Measurements from ENCODE around the gene COL5A2. TPM values are rescaled to one million over a fixed set of nuclear protein-coding genes. Genes with fewer than 3 reads are reported as not detected.

The COL5A2 gene
- total RNA-seq, 2 experiments from 2014 or later, result 3.1 to 4.7 TPM

GRCh38 chr2:189177251-189177840, 2.2 kb downstream of the COL5A2 start:
- no peaks in the 10 kb centered on the region for H3K36me3 Mint-ChIP-seq (ENCODE audit: low read depth)
- DNase-seq, result no peak
- H3K4me3 Mint-ChIP-seq, result no peak overlapping the region
- CTCF ChIA-PET, result interaction anchor here (0.9 kb wide), 1 partner anchor 42 kb away, joined by 4 read pairs; no protein-coding TSS in a partner anchor
- H3K27me3 Mint-ChIP-seq (ENCODE audit: low read depth), result peaks cover 13% of the 10 kb centered on the region
- H3K9me3 Mint-ChIP-seq, result no peaks in the 10 kb centered on the region
- intact Hi-C loops (cut with micrococcal nuclease), result no loop called here
- no peak overlapping the region for H3K27ac Mint-ChIP-seq
- peaks cover 15% of the 10 kb centered on the region for H3K4me1 Mint-ChIP-seq (ENCODE audit: low read depth)

GRCh38 chr2:189176516-189176915, 3.0 kb downstream of the COL5A2 start:
- no peak for DNase-seq
- no peak overlapping the region for H3K4me3 Mint-ChIP-seq
- no peaks in the 10 kb centered on the region for H3K36me3 Mint-ChIP-seq (ENCODE audit: low read depth)
- H3K9me3 Mint-ChIP-seq, result no peaks in the 10 kb centered on the region
- H3K4me1 Mint-ChIP-seq (ENCODE audit: low read depth), result peaks cover 15% of the 10 kb centered on the region
- intact Hi-C loops (cut with micrococcal nuclease), result no loop called here
- peaks cover 13% of the 10 kb centered on the region for H3K27me3 Mint-ChIP-seq (ENCODE audit: low read depth)
- H3K27ac Mint-ChIP-seq, result no peak overlapping the region
- CTCF ChIA-PET, result no interaction called here

- DNase-seq, result no peak
- Mint-ChIP-seq H3K27me3 (ENCODE audit: low read depth) (peaks cover 13% of the 10 kb centered on the region), H3K4me3 (no peak overlapping the region), H3K27ac (no peak overlapping the region), H3K36me3 (ENCODE audit: low read depth) (no peaks in the 10 kb centered on the region), H3K4me1 (ENCODE audit: low read depth) (peaks cover 15% of the 10 kb centered on the region), H3K9me3 (no peaks in the 10 kb centered on the region)
- CTCF ChIA-PET, result no interaction called here
- intact Hi-C loops (cut with micrococcal nuclease), result no loop called here
Measured at GRCh38 chr2:189175869-189176433, 3.6 kb downstream of the COL5A2 start.

GRCh38 chr2:189171956-189172609, 7.5 kb downstream of the COL5A2 start:
- no peak for DNase-seq
- intact Hi-C loops (cut with micrococcal nuclease), result no loop called here
- H3K27me3 Mint-ChIP-seq (ENCODE audit: low read depth), result peaks cover 2% of the 10 kb centered on the region
- H3K4me3 Mint-ChIP-seq, result no peak overlapping the region
- no peaks in the 10 kb centered on the region for H3K9me3 Mint-ChIP-seq
- no peak overlapping the region for H3K27ac Mint-ChIP-seq
- no peaks in the 10 kb centered on the region for H3K4me1 Mint-ChIP-seq (ENCODE audit: low read depth)
- H3K36me3 Mint-ChIP-seq (ENCODE audit: low read depth), result peaks cover 1% of the 10 kb centered on the region
- CTCF ChIA-PET, result interaction anchor here (0.8 kb wide), 1 partner anchor 28 kb away, joined by 3 read pairs; no protein-coding TSS in a partner anchor

- intact Hi-C loops (cut with micrococcal nuclease), result no loop called here
- no peaks in the 10 kb centered on the region for H3K27me3 Mint-ChIP-seq (ENCODE audit: low read depth)
- H3K27ac Mint-ChIP-seq, result no peak overlapping the region
- no peak for DNase-seq
- H3K9me3 Mint-ChIP-seq, result no peaks in the 10 kb centered on the region
- no peak overlapping the region for H3K4me3 Mint-ChIP-seq
- no peaks in the 10 kb centered on the region for H3K4me1 Mint-ChIP-seq (ENCODE audit: low read depth)
- CTCF ChIA-PET, result interaction anchor here (0.8 kb wide), 1 partner anchor 119 kb away, joined by 3 read pairs; no protein-coding TSS in a partner anchor
- H3K36me3 Mint-ChIP-seq (ENCODE audit: low read depth), result peaks cover 1% of the 10 kb centered on the region
Measured at GRCh38 chr2:189168856-189169499, 10.6 kb downstream of the COL5A2 start.

GRCh38 chr2:189165656-189166380, 13.7 kb downstream of the COL5A2 start:
- H3K36me3 Mint-ChIP-seq (ENCODE audit: low read depth), result peaks cover 1% of the 10 kb centered on the region
- H3K4me1 Mint-ChIP-seq (ENCODE audit: low read depth), result no peaks in the 10 kb centered on the region
- H3K4me3 Mint-ChIP-seq, result no peak overlapping the region
- no peak for DNase-seq
- H3K27ac Mint-ChIP-seq, result no peak overlapping the region
- intact Hi-C loops (cut with micrococcal nuclease), result no loop called here
- CTCF ChIA-PET, result no interaction called here
- no peaks in the 10 kb centered on the region for H3K9me3 Mint-ChIP-seq
- no peaks in the 10 kb centered on the region for H3K27me3 Mint-ChIP-seq (ENCODE audit: low read depth)

- intact Hi-C loops (cut with micrococcal nuclease), result no loop called here
Measured at GRCh38 chr2:189164746-189165145, 14.8 kb downstream of the COL5A2 start.

GRCh38 chr2:189163889-189164288, 15.7 kb downstream of the COL5A2 start:
- H3K9me3 Mint-ChIP-seq, result no peaks in the 10 kb centered on the region
- CTCF ChIA-PET, result interaction anchor here (1.2 kb wide), 1 partner anchor 21 kb away, joined by 3 read pairs; no protein-coding TSS in a partner anchor
- H3K36me3 Mint-ChIP-seq (ENCODE audit: low read depth), result peaks cover 1% of the 10 kb centered on the region
- H3K4me1 Mint-ChIP-seq (ENCODE audit: low read depth), result no peaks in the 10 kb centered on the region
- H3K27me3 Mint-ChIP-seq (ENCODE audit: low read depth), result no peaks in the 10 kb centered on the region
- H3K4me3 Mint-ChIP-seq, result no peak overlapping the region
- no peak for DNase-seq
- intact Hi-C loops (cut with micrococcal nuclease), result no loop called here
- no peak overlapping the region for H3K27ac Mint-ChIP-seq

More at GRCh38 chr2:189164746-189165145, 14.8 kb downstream of the COL5A2 start:
- H3K36me3 Mint-ChIP-seq (ENCODE audit: low read depth), result peaks cover 1% of the 10 kb centered on the region
- H3K4me3 Mint-ChIP-seq, result no peak overlapping the region
- no peaks in the 10 kb centered on the region for H3K4me1 Mint-ChIP-seq (ENCODE audit: low read depth)
- no peaks in the 10 kb centered on the region for H3K27me3 Mint-ChIP-seq (ENCODE audit: low read depth)
- CTCF ChIA-PET, result interaction anchor here (1.2 kb wide), 1 partner anchor 22 kb away, joined by 3 read pairs; no protein-coding TSS in a partner anchor
- no peak for DNase-seq
- H3K27ac Mint-ChIP-seq, result no peak overlapping the region
- no peaks in the 10 kb centered on the region for H3K9me3 Mint-ChIP-seq

GRCh38 chr2:189162566-189162965, 17.0 kb downstream of the COL5A2 start:
- CTCF ChIA-PET, result no interaction called here
- H3K4me3 Mint-ChIP-seq, result no peak overlapping the region
- H3K9me3 Mint-ChIP-seq, result no peaks in the 10 kb centered on the region
- H3K27ac Mint-ChIP-seq, result no peak overlapping the region
- DNase-seq, result no peak
- H3K4me1 Mint-ChIP-seq (ENCODE audit: low read depth), result no peaks in the 10 kb centered on the region
- no peaks in the 10 kb centered on the region for H3K27me3 Mint-ChIP-seq (ENCODE audit: low read depth)
- H3K36me3 Mint-ChIP-seq (ENCODE audit: low read depth), result peaks cover 1% of the 10 kb centered on the region
- intact Hi-C loops (cut with micrococcal nuclease), result no loop called here

- no peak overlapping the region for H3K27ac Mint-ChIP-seq
- H3K4me3 Mint-ChIP-seq, result no peak overlapping the region
- no peaks in the 10 kb centered on the region for H3K36me3 Mint-ChIP-seq (ENCODE audit: low read depth)
- intact Hi-C loops (cut with micrococcal nuclease), result no loop called here
- no peaks in the 10 kb centered on the region for H3K4me1 Mint-ChIP-seq (ENCODE audit: low read depth)
- CTCF ChIA-PET, result no interaction called here
- no peak for DNase-seq
- H3K9me3 Mint-ChIP-seq, result no peaks in the 10 kb centered on the region
- H3K27me3 Mint-ChIP-seq (ENCODE audit: low read depth), result no peaks in the 10 kb centered on the region
Measured at GRCh38 chr2:189161894-189162293, 17.7 kb downstream of the COL5A2 start.

GRCh38 chr2:189159717-189160116, 19.8 kb downstream of the COL5A2 start:
- no peak overlapping the region for H3K4me3 Mint-ChIP-seq
- H3K4me1 Mint-ChIP-seq (ENCODE audit: low read depth), result no peaks in the 10 kb centered on the region
- H3K36me3 Mint-ChIP-seq (ENCODE audit: low read depth), result no peaks in the 10 kb centered on the region
- no peak overlapping the region for H3K27ac Mint-ChIP-seq
- CTCF ChIA-PET, result interaction anchor here (0.7 to 0.8 kb wide), 2 partner anchors 17 to 65 kb away, joined by 4 to 11 read pairs; no protein-coding TSS in a partner anchor
- no peaks in the 10 kb centered on the region for H3K27me3 Mint-ChIP-seq (ENCODE audit: low read depth)
- intact Hi-C loops (cut with micrococcal nuclease), result no loop called here
- no peaks in the 10 kb centered on the region for H3K9me3 Mint-ChIP-seq
- no peak for DNase-seq

GRCh38 chr2:189159273-189159672, 20.3 kb downstream of the COL5A2 start:
- no peak for DNase-seq
- H3K27me3 Mint-ChIP-seq (ENCODE audit: low read depth), result no peaks in the 10 kb centered on the region
- CTCF ChIA-PET, result no interaction called here
- H3K27ac Mint-ChIP-seq, result no peak overlapping the region
- H3K4me1 Mint-ChIP-seq (ENCODE audit: low read depth), result no peaks in the 10 kb centered on the region
- intact Hi-C loops (cut with micrococcal nuclease), result no loop called here
- H3K36me3 Mint-ChIP-seq (ENCODE audit: low read depth), result no peaks in the 10 kb centered on the region
- no peak overlapping the region for H3K4me3 Mint-ChIP-seq
- H3K9me3 Mint-ChIP-seq, result no peaks in the 10 kb centered on the region

Data from activated naive CD4-positive, alpha-beta T cell treated with anti-CD3 and anti-CD28 coated beads for 36 hours (primary cell).